D721Med (cell line): ENCODE measurements around the gene FCRLB.
A peak's percentile ranks its signal among the peaks of the same experiment; 100 is the strongest.
"Not testable (repeated sequence)": the region's sequence is repeated elsewhere in the genome, so short reads cannot be mapped to it uniquely, and the experiment has no call there.

ENCODE experiments used
- DNase-seq: peaks from one replicate; pipeline ENCODE4 v3.0.0; 2011; ENCODE audit warnings: low spot score; ENCODE audit not compliant: insufficient read length
- FAIRE-seq: peaks from 2 replicates; lab custom pipeline; 2011; peaks lifted over from hg19 to GRCh38; lab: Jason Lieb, UNC
- TF ChIP-seq, protein P1 (sequence below): IDR thresholded peaks from 2 replicates; pipeline ENCODE4 v1.5.1; 2012; ENCODE audit warnings: mild to moderate bottlenecking, control low read depth; ENCODE audit not compliant: insufficient read depth; ENCODE audit errors: missing control alignments

FCRLB gene

DNA sequence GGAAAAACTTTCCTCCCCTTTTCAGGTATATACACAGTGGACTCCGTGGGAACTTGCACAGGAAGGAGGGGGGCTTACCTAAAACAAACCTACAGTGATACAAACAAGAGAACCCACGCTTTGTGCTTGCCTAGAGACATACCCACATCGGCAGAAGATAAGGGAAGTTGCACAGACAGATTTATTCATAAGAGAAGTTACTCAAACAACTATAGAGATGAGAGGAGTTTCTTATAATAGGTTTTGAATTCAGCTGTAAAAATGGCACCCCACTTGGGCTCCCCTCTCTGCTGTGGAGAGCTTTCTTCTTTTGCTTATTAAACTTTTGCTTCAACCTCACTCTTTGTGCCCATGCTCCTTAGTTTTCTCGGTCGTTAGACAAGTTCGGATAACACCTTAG is 26.5 kb downstream of the FCRLB start:
- TF ChIP-seq, protein P1, sequence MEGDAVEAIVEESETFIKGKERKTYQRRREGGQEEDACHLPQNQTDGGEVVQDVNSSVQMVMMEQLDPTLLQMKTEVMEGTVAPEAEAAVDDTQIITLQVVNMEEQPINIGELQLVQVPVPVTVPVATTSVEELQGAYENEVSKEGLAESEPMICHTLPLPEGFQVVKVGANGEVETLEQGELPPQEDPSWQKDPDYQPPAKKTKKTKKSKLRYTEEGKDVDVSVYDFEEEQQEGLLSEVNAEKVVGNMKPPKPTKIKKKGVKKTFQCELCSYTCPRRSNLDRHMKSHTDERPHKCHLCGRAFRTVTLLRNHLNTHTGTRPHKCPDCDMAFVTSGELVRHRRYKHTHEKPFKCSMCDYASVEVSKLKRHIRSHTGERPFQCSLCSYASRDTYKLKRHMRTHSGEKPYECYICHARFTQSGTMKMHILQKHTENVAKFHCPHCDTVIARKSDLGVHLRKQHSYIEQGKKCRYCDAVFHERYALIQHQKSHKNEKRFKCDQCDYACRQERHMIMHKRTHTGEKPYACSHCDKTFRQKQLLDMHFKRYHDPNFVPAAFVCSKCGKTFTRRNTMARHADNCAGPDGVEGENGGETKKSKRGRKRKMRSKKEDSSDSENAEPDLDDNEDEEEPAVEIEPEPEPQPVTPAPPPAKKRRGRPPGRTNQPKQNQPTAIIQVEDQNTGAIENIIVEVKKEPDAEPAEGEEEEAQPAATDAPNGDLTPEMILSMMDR: no peak
- DNase-seq (no peak), FAIRE-seq (no peak)

DNA sequence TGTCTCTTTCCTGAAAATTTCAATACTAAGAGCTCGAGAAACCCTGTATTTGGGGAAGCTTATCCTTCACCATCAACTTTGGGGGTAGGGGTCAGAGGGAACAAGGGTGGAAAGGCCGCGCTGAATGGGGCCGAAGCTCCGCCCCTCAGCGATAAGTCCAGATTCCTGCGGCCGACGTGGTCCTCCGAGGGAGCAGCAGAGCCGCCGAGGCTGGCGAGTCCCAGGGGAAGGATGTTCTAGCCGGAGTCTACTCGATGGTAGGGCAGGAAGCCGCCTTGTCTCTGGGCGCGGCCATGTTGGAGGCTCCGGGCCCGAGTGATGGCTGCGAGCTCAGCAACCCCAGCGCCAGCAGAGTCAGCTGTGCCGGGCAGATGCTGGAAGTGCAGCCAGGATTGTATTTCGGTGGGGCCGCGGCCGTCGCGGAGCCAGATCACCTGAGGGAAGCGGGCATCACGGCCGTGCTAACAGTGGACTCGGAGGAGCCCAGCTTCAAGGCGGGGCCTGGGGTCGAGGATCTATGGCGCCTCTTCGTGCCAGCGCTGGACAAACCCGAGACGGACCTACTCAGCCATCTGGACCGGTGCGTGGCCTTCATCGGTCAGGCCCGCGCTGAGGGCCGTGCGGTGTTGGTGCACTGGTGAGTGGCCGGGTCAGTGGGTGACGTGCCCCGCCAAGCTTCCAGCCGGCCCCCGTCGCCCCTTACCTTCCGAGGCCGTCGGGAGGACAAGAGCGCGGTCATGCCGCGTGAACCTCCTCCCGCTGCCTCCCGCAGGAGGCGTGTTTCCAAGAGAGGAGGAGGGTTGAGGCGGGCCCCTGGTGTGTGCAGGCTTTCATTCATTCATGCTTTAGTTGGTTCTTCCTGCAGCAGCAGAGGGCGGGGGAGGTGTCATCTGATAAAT is 28.4 kb downstream of the FCRLB start, which contains the start of gene DUSP12:
TSS of gene DUSP12 (plus strand) at position 278 of the 899 bp plus-strand sequence. CDS start at position 294, 16 bp downstream.
- TF ChIP-seq, protein P1: peak; percentile 61
- DNase-seq (peak; percentile 86), FAIRE-seq (no peak)

DNA sequence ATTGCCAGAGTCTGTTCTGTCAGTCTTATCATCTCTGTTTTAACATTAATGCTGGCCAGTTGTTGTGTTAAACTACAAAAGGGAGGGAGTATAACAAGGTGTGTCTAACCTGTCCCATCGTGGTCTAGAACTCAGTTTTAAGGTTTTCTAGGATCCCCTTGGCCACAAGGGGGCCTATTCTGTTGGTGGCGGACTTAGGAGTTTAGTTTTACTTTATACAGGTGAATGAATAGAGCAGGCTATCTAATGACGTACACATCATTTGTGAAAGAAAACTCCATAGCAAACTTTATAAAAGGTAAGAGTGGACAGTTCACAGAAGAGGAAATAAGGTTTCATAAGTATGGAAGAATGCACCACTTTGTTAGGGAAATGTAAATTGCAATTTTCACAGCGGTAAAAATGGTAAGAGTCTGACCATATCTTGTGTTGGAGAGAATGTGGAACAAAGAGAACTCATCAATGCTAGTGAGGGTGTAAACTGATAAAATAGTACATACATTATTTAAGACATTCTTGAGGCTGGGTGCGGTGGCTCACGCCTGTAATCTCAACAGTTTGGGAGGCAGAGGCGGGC is 42.3 kb downstream of the FCRLB start:
- DNase-seq (no peak), FAIRE-seq (peak; percentile 77)

DNA sequence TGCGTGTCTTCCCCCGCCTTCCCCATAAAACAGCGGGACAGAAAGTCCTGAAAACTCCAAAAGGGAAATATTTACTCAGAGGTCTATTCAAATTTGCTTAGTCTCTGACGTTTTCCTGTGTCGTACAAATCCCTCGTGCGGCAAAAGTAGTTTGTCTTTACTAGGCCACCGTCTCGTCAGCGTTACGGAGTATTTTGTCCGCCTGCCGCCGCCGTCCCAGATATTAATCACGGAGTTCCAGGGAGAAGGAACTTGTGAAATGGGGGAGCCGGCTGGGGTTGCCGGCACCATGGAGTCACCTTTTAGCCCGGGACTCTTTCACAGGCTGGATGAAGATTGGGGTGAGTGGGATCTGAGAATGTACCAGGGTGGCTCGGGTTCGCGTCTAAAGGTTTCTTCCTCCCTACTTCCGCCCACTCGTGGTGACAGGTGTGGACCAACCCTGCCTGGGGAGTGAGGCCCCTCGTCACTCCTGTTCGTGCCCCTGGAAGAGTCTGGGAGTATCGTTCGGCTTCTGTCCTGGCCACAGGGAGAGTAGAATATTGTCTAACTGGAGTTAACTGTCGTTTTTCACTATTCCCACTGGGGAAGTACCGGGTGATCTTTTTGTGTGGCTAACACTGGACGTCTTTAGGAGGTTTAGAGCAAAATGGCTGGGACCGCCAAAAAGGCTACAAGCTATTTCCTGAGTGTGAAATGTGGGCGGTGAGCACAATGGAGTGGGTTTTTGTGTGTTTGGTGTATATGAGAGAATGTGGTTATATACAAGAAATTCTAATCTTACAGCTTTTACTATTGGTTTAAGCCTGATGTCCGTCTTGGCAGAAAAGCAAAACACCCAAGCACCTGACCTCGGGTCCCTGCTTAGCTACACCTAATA is 45.0 kb downstream of the FCRLB start, which contains the start of gene ATF6:
TSS of gene ATF6 (plus strand) at position 219 of the 880 bp plus-strand sequence. CDS start at position 260, 41 bp downstream.
- peak; percentile 45 for DNase-seq
- FAIRE-seq: peak; percentile 83
- TF ChIP-seq, protein P1: no peak

More for the DNA sequence above, 42.3 kb downstream of the FCRLB start:
- TF ChIP-seq, protein P1: peak; percentile 57

DNA sequence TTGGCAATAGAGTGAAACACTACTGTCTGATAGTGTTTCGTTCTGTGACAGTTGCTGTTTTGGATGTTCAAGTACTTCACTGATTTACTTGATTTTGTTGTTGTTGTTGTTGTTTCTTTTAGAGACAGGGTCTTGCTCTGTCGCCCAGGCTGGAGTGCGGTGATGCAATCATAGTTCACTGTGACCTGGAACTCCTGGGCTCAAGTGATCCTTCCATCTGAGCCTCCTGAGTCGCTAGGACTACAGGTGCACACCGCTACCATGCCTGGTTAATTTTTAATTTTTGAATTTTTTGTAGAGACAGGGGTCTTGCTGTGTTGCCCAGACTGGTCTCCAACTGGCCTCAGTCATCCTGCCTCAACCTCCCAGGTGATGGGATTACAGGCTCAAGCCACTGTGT is 47.1 kb downstream of the FCRLB start:
- TF ChIP-seq, protein P1: no peak
- DNase-seq (no peak), FAIRE-seq (no peak)

DNA sequence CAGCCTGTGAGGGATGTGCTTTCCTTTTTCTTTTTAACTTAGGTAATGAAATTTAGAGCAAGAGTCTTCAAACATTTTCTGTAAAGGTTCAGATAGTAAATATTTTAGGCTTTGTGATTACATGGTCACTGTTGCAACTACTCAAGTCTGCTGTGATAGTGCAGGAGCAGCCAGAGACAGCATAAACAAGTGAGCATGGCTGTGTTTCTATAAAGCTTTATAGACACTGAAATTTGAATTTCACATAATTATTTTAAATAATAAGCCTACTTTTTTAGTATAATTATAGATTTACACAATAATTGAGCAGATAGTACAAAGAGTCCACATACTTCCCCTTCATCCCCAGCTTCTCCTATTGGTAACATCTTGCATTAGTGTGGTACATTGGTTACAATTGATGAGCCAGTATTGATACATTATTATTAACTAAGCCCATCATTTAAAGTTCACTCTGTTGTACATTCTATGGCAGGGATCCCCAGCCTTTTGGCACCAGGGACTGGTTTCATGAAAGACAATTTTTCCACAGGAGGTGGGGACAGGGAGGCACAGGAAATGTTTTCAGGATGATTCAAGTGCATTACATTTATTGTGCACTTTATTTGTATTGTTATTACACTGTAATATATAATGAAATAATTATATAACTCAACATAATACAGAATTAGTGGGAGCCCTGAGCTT is 47.8 kb downstream of the FCRLB start:
- DNase-seq: no peak
- no peak for FAIRE-seq
- TF ChIP-seq, protein P1: no peak

DNA sequence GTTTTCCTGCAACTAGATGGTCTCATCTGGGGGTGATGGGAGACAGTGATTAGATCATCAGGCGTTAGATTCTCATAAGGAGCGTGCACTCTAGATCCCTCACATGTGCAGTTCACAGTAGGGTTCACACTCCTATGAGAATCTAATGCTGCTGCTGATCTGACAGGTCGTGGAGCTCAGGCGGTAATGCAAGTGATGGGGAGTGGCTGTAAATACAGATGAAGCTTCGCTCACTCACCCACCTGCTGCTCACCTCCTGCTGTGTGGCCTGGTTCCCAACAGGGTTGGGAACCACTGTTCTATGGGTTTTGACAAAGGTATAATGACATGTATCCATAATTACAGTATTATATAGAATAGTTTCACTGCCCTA is 48.3 kb downstream of the FCRLB start:
- not testable (repeated sequence) for DNase-seq, FAIRE-seq
